Urinary bladder (tissue), 4 donors: ENCODE data around the gene DCXR. TPM values are rescaled to one million over a fixed set of nuclear protein-coding genes. Genes with fewer than 3 reads are reported as not detected.
"Not testable (repeated sequence)": the region's sequence is repeated elsewhere in the genome, so short reads cannot be mapped to it uniquely, and the experiment has no call there.

Source experiments
- DNase-seq: peaks from one replicate; pipeline ENCODE4 v3.0.0-alpha.2; 2015; ENCODE audit errors: extremely low spot score
- H3K27ac ChIP-seq: one replicate; pipeline ENCODE4 v1.5.1; 2013; ENCODE audit warnings: low read depth, mild to moderate bottlenecking, moderate library complexity
- H3K36me3 ChIP-seq: one replicate; pipeline ENCODE4 v1.6.1; 2013; ENCODE audit warnings: mild to moderate bottlenecking, moderate library complexity; ENCODE audit not compliant: insufficient read depth
- H3K4me1 ChIP-seq: one replicate; pipeline ENCODE4 v1.6.1; 2013; ENCODE audit warnings: mild to moderate bottlenecking, moderate library complexity; ENCODE audit not compliant: insufficient read depth
- H3K4me3 ChIP-seq: one replicate; pipeline ENCODE4 v1.5.1; 2013; ENCODE audit warnings: low read depth, low read length
- WGBS: extraction: QIAGEN DNeasy Blood & Tissue Kit; methylation state at CpG from one replicate; pipeline ENCODE4 v1.1.7; 2013; 5-methylcytosine and 5-hydroxymethylcytosine counted together
- polyA plus RNA-seq: library from polyadenylated mRNA; stranded (reverse); fragments of 200-250 nt; gene quantifications from one replicate; pipeline ENCODE4 v1.2.3, GENCODE V29; 2013
- total RNA-seq: library from RNA; depleted of rRNA; stranded (reverse); fragments of >200 nt; gene quantifications from one replicate; pipeline ENCODE4 v1.2.3, GENCODE V29; 2014
- donor health status: healthy with polysubstance abuse.
- donor health status: healthy.

Gene DCXR
- total and polyA plus RNA-seq, 2 donors = 17.2 to 129 TPM

GRCh38 chr17:82047914-82048570 lies 10.5 kb upstream of the DCXR start:
- Histone ChIP-seq H3K36me3 (peaks cover 2% of the 10 kb centered on the region), H3K4me1 (peaks cover 2% of the 10 kb centered on the region), H3K27ac (no peak overlapping the region), H3K4me3 (no peak overlapping the region)
- DNase-seq = no peak
- WGBS = 90% methylated on average over 25 of the region's 25 CpGs

- DNase-seq = no peak
- H3K36me3 ChIP-seq = peaks cover 2% of the 10 kb centered on the region
These were observed 9.9 kb upstream of the DCXR start for GRCh38 chr17:82047379-82047778.

GRCh38 chr17:82046903-82047302 lies 9.4 kb upstream of the DCXR start:
- no peak for DNase-seq
- 90% methylated on average over 21 of the region's 21 CpGs for WGBS
- peaks cover 2% of the 10 kb centered on the region for H3K36me3 ChIP-seq

More at GRCh38 chr17:82047379-82047778, 9.9 kb upstream of the DCXR start:
- H3K4me3 ChIP-seq = no peak overlapping the region
- H3K27ac ChIP-seq = no peak overlapping the region
- WGBS = 87% methylated on average over 24 of the region's 24 CpGs
- H3K4me1 ChIP-seq = peaks cover 1% of the 10 kb centered on the region

GRCh38 chr17:82045936-82046484 lies 8.5 kb upstream of the DCXR start:
- WGBS = 69% methylated on average over 14 of the region's 14 CpGs
- Histone ChIP-seq H3K4me3 (no peak overlapping the region), H3K4me1 (no peaks in the 10 kb centered on the region), H3K36me3 (peaks cover 2% of the 10 kb centered on the region), H3K27ac (no peak overlapping the region)
- no peak for DNase-seq

More at GRCh38 chr17:82046903-82047302, 9.4 kb upstream of the DCXR start:
- no peak overlapping the region for H3K4me3 ChIP-seq
- H3K4me1 ChIP-seq = no peaks in the 10 kb centered on the region
- no peak overlapping the region for H3K27ac ChIP-seq

GRCh38 chr17:82043507-82043906 lies 6.0 kb upstream of the DCXR start:
- WGBS = 59% methylated on average over 16 of the region's 16 CpGs
- H3K4me3 ChIP-seq = no peak overlapping the region
- H3K36me3 ChIP-seq = no peaks in the 10 kb centered on the region
- no peak overlapping the region for H3K27ac ChIP-seq
- no peaks in the 10 kb centered on the region for H3K4me1 ChIP-seq
- no peak for DNase-seq

GRCh38 chr17:82042649-82043048 lies 5.2 kb upstream of the DCXR start:
- no peak for DNase-seq
- Histone ChIP-seq H3K4me1 (no peaks in the 10 kb centered on the region), H3K4me3 (no peak overlapping the region), H3K27ac (no peak overlapping the region), H3K36me3 (no peaks in the 10 kb centered on the region)
- 90% methylated on average over 9 of the region's 9 CpGs for WGBS

GRCh38 chr17:82041144-82041814 lies 3.8 kb upstream of the DCXR start:
- WGBS = 80% methylated on average over 17 of the region's 17 CpGs
- H3K4me1 ChIP-seq = no peaks in the 10 kb centered on the region
- H3K27ac ChIP-seq = no peak overlapping the region
- no peaks in the 10 kb centered on the region for H3K36me3 ChIP-seq
- H3K4me3 ChIP-seq = no peak overlapping the region
- DNase-seq = no peak

- DNase-seq = no peak
These were observed 2.3 kb upstream of the DCXR start for GRCh38 chr17:82039695-82040299.

GRCh38 chr17:82038796-82039409 lies 1.4 kb upstream of the DCXR start:
- not testable (repeated sequence) for H3K27ac ChIP-seq, H3K4me3 ChIP-seq, H3K4me1 ChIP-seq, DNase-seq, H3K36me3 ChIP-seq
- WGBS = 90% methylated on average over 16 of the region's 16 CpGs

More at GRCh38 chr17:82039695-82040299, 2.3 kb upstream of the DCXR start:
- H3K36me3 ChIP-seq = no peaks in the 10 kb centered on the region
- H3K27ac ChIP-seq = no peak overlapping the region
- H3K4me3 ChIP-seq = no peak overlapping the region
- WGBS = 90% methylated on average over 8 of the region's 8 CpGs
- no peaks in the 10 kb centered on the region for H3K4me1 ChIP-seq

- no peak for DNase-seq
- WGBS = 9% methylated on average over 10 of the region's 10 CpGs
- H3K36me3 ChIP-seq = no peaks in the 10 kb centered on the region
- peak overlapping the region; percentile 51 for H3K4me3 ChIP-seq
- H3K4me1 ChIP-seq = no peaks in the 10 kb centered on the region
- H3K27ac ChIP-seq = peak overlapping the region; percentile 66
These were observed 345 bp upstream of the DCXR start for GRCh38 chr17:82037889-82038195.

GRCh38 chr17:82036634-82037091 lies 834 bp downstream of the DCXR start:
- no peaks in the 10 kb centered on the region for H3K4me1 ChIP-seq
- H3K27ac ChIP-seq = peak overlapping the region; percentile 95
- 36% methylated on average over 23 of the region's 23 CpGs for WGBS
- no peaks in the 10 kb centered on the region for H3K36me3 ChIP-seq
- DNase-seq = no peak
- H3K4me3 ChIP-seq = peak overlapping the region; percentile 51

GRCh38 chr17:82035956-82036633 lies 1.4 kb downstream of the DCXR start:
- Histone ChIP-seq H3K4me1 (no peaks in the 10 kb centered on the region), H3K36me3 (no peaks in the 10 kb centered on the region), H3K27ac (no peak overlapping the region), H3K4me3 (no peak overlapping the region)
- WGBS = 90% methylated on average over 20 of the region's 20 CpGs
- no peak for DNase-seq

GRCh38 chr17:82035488-82035887 lies 2.0 kb downstream of the DCXR start:
- Histone ChIP-seq H3K4me1 (no peaks in the 10 kb centered on the region), H3K36me3 (no peaks in the 10 kb centered on the region), H3K4me3 (no peak overlapping the region), H3K27ac (no peak overlapping the region)
- DNase-seq = no peak
- 95% methylated on average over 8 of the region's 8 CpGs for WGBS
